ENCODE data around the gene NFATC3.

DNA sequence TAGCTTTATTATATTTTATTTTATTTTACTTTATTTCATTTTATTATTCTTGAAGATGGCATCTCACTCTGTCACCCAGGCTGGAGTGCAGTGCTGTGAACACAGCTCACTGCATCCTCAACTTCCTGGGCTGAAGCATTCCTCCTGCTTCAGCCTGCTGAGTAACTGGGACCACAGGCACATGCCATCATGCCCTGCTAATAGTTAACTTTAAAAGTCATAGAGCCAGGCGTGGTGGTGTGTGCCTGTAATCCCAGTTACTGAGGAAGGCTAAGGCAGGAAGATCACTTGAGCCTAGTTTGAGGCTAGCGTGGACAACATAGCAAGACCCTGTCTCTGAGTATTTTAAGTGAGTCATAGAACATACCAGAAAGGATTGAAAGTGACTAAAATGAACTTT lies 112.1 kb downstream of the NFATC3 start:
- TF ChIP-seq EZH2 (IDR thresholded peaks at IDR 0.05; ENCODE audit: borderline replicate concordance, insufficient read depth, low read depth, low read length, poor library complexity, severe bottlenecking) = no peak
- TF ChIP-seq, protein P1, sequence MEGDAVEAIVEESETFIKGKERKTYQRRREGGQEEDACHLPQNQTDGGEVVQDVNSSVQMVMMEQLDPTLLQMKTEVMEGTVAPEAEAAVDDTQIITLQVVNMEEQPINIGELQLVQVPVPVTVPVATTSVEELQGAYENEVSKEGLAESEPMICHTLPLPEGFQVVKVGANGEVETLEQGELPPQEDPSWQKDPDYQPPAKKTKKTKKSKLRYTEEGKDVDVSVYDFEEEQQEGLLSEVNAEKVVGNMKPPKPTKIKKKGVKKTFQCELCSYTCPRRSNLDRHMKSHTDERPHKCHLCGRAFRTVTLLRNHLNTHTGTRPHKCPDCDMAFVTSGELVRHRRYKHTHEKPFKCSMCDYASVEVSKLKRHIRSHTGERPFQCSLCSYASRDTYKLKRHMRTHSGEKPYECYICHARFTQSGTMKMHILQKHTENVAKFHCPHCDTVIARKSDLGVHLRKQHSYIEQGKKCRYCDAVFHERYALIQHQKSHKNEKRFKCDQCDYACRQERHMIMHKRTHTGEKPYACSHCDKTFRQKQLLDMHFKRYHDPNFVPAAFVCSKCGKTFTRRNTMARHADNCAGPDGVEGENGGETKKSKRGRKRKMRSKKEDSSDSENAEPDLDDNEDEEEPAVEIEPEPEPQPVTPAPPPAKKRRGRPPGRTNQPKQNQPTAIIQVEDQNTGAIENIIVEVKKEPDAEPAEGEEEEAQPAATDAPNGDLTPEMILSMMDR (IDR thresholded peaks at IDR 0.05) = no peak

All from B cell (primary cell).